ENCODE results near the gene TRPC4.
"Not testable (repeated sequence)": the region's sequence is repeated elsewhere in the genome, so short reads cannot be mapped to it uniquely, and the experiment has no call there.

Gene TRPC4

GRCh38 chr13:37597477-37598025, 272.0 kb downstream of the TRPC4 start:
- no peak for DNase-seq

- no peak for DNase-seq
These were observed 272.8 kb downstream of the TRPC4 start for GRCh38 chr13:37596805-37597204.

GRCh38 chr13:37595162-37595561, 274.4 kb downstream of the TRPC4 start:
- no peak for DNase-seq

- DNase-seq = no peak
These were observed 275.0 kb downstream of the TRPC4 start for GRCh38 chr13:37594550-37594949.

GRCh38 chr13:37589381-37589780, 280.2 kb downstream of the TRPC4 start:
- DNase-seq = not testable (repeated sequence)

- DNase-seq = no peak
These were observed 282.3 kb downstream of the TRPC4 start for GRCh38 chr13:37587236-37587635.

Data from hematopoietic multipotent progenitor cell treated with erythropoietin and hydrocortisone succinate and interleukin-3 and kit ligand, for 4 days (in vitro differentiated cells).